K562 (cell line): ENCODE results near the gene DIP2C.

Source experiments
- CREM ChIP-seq: IDR thresholded peaks from 2 replicates; pipeline ENCODE4 v1.6.1; 2014; ENCODE audit warnings: antibody characterized with exemption, low read depth
- MEF2D ChIP-seq: conservative IDR thresholded peaks from 2 replicates; pipeline ENCODE4 v1.6.1; 2016; ENCODE audit warnings: low read depth, missing genetic modification characterization, missing compliant biosample characterization
- TEAD4 ChIP-seq, 2 experiments: sonication (generic) in 1 of 2; formaldehyde crosslinking in 1 of 2; IDR thresholded peaks; 2 replicates each; pipeline versions ENCODE4 v1.6.1 to v1.8.0; 2012 to 2022; ENCODE audit warnings: borderline replicate concordance in 1 of 2, inconsistent platforms in 1 of 2, low read length in 1 of 2, mild to moderate bottlenecking in 1 of 2, missing genetic modification reagents in 1 of 2
- ZNF785 ChIP-seq: fragments of 250-450 bp; sonication (Bioruptor Pico); IDR thresholded peaks from 2 replicates; pipeline ENCODE4 v1.4.0; 2020; ENCODE audit warnings: mild to moderate bottlenecking
- TF ChIP-seq, protein P1 (sequence below), 3 experiments: IDR thresholded peaks in 2 of 3; conservative IDR thresholded peaks in 1 of 3; 2 replicates each; pipeline ENCODE4 v1.5.1; 2011 to 2012; ENCODE audit warnings: low read length in 3 of 3, mild to moderate bottlenecking in 3 of 3, control low read depth in 2 of 3, improper control_type of control experiment in 1 of 3, inconsistent platforms in 1 of 3, low read depth in 1 of 3, mixed read lengths in 1 of 3, moderate library complexity in 1 of 3; ENCODE audit not compliant: insufficient read depth in 2 of 3

GRCh38 chr10:665579-666091 is 23.8 kb downstream of the DIP2C start:
- TF ChIP-seq CREM (no peak), MEF2D (tag) (no peak), ZNF785 (CRISPR knock-in tag) (no peak), TEAD4 (IDR thresholded peaks at IDR 0.05; ENCODE audit: low read length) (no peak), TEAD4 (CRISPR knock-in tag; IDR thresholded peaks at IDR 0.05; ENCODE audit: borderline replicate concordance) (no peak)
- TF ChIP-seq, protein P1, sequence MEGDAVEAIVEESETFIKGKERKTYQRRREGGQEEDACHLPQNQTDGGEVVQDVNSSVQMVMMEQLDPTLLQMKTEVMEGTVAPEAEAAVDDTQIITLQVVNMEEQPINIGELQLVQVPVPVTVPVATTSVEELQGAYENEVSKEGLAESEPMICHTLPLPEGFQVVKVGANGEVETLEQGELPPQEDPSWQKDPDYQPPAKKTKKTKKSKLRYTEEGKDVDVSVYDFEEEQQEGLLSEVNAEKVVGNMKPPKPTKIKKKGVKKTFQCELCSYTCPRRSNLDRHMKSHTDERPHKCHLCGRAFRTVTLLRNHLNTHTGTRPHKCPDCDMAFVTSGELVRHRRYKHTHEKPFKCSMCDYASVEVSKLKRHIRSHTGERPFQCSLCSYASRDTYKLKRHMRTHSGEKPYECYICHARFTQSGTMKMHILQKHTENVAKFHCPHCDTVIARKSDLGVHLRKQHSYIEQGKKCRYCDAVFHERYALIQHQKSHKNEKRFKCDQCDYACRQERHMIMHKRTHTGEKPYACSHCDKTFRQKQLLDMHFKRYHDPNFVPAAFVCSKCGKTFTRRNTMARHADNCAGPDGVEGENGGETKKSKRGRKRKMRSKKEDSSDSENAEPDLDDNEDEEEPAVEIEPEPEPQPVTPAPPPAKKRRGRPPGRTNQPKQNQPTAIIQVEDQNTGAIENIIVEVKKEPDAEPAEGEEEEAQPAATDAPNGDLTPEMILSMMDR (IDR thresholded peaks at IDR 0.05 in 2 of 3, conservative IDR thresholded peaks at IDR 0.05 in 1 of 3; ENCODE audit: insufficient read depth in 2 of 3, low read depth in 1 of 3, low read length in 3 of 3) = no peak
